K562 (cell line): ENCODE results near the gene VPREB1. TPM values are rescaled to one million over a fixed set of nuclear protein-coding genes. Genes with fewer than 3 reads are reported as not detected.

Experiments
- ATF3 ChIP-seq, 2 experiments: fragments of 450-650 bp in 1 of 2; sonication (generic) in 1 of 2; formaldehyde crosslinking in 1 of 2; IDR thresholded peaks in 1 of 2; conservative IDR thresholded peaks in 1 of 2; 2 replicates each; pipeline versions ENCODE4 v1.6.1 to v1.8.1; 2016 to 2023; ENCODE audit warnings: mild to moderate bottlenecking in 2 of 2, moderate library complexity in 2 of 2, inconsistent platforms in 1 of 2, missing genetic modification reagents in 1 of 2
- FOXA3 ChIP-seq, 2 experiments: fragments of 450-650 bp in 1 of 2; sonication (generic) in 1 of 2; formaldehyde crosslinking; IDR thresholded peaks in 1 of 2; conservative IDR thresholded peaks in 1 of 2; 2 replicates each; pipeline versions ENCODE4 v1.4.0 to v1.8.0; 2020 to 2022; ENCODE audit warnings: mild to moderate bottlenecking in 2 of 2, missing genetic modification reagents in 1 of 2
- HES1 ChIP-seq: fragments of 450-650 bp; IDR thresholded peaks from 2 replicates; pipeline ENCODE4 v1.6.1; 2016; ENCODE audit warnings: low read depth, mild to moderate bottlenecking, moderate library complexity
- HEY1 ChIP-seq: fragments of 250-450 bp; sonication (Bioruptor Pico); IDR thresholded peaks from 2 replicates; pipeline ENCODE4 v1.5.0; 2020; ENCODE audit warnings: mild to moderate bottlenecking, moderate library complexity, borderline replicate concordance
- HSF4 ChIP-seq: fragments of 250-450 bp; sonication (Bioruptor Pico); IDR thresholded peaks from 2 replicates; pipeline ENCODE4 v2.1.2; 2022; ENCODE audit warnings: mild to moderate bottlenecking, moderate library complexity, borderline replicate concordance
- IRF9 ChIP-seq: fragments of 450-650 bp; IDR thresholded peaks from 2 replicates; pipeline ENCODE4 v1.6.1; 2016; ENCODE audit warnings: missing biosample characterization, missing genetic modification characterization
- KDM4B ChIP-seq, 2 experiments: fragments of 450-650 bp in 1 of 2; sonication (generic) in 1 of 2; IDR thresholded peaks; 2 replicates each; pipeline ENCODE4 v1.6.1; 2016 to 2017; ENCODE audit warnings: borderline replicate concordance in 2 of 2, antibody characterized with exemption in 1 of 2, low read depth in 1 of 2, mild to moderate bottlenecking in 1 of 2
- LARP7 ChIP-seq: fragments of 450-650 bp; IDR thresholded peaks from 2 replicates; pipeline ENCODE4 v1.6.1; 2016
- MAFK ChIP-seq: IDR thresholded peaks from 2 replicates; pipeline ENCODE4 v1.6.1; 2011; ENCODE audit warnings: low read length, improper control_type of control experiment
- MBD2 ChIP-seq: sonication (generic); IDR thresholded peaks from 2 replicates; pipeline ENCODE4 v1.6.1; 2016; ENCODE audit warnings: low read depth, borderline replicate concordance
- NEUROD1 ChIP-seq: fragments of 150-350 bp; IDR thresholded peaks from 2 replicates; pipeline ENCODE4 v1.6.1; 2014; ENCODE audit warnings: borderline replicate concordance, low read length, low read depth; ENCODE audit not compliant: partially characterized antibody
- NR0B1 ChIP-seq: fragments of 450-650 bp; IDR thresholded peaks from one replicate; pipeline ENCODE4 v1.6.1; 2018; ENCODE audit warnings: mild to moderate bottlenecking, moderate library complexity; ENCODE audit not compliant: partially characterized antibody
- PCBP1 ChIP-seq: fragments of 200-400 bp; formaldehyde crosslinking; IDR thresholded peaks from 2 replicates; pipeline ENCODE4 v1.6.1; 2018; ENCODE audit warnings: mild to moderate bottlenecking, low read depth, low read length; ENCODE audit not compliant: poor library complexity, severe bottlenecking
- SAFB2 ChIP-seq: fragments of 200-400 bp; formaldehyde crosslinking; IDR thresholded peaks from 2 replicates; pipeline ENCODE4 v1.6.1; 2018; ENCODE audit warnings: borderline replicate concordance, low read length, low read depth, moderate library complexity; ENCODE audit not compliant: severe bottlenecking
- SMAD1 ChIP-seq: fragments of 150-350 bp; IDR thresholded peaks from 2 replicates; pipeline ENCODE4 v1.6.1; 2014; ENCODE audit warnings: low read length, low read depth; ENCODE audit not compliant: partially characterized antibody
- TAL1 ChIP-seq: fragments of 450-650 bp; IDR thresholded peaks from 2 replicates; pipeline ENCODE4 v1.6.1; 2016; ENCODE audit warnings: mild to moderate bottlenecking
- TCF7L2 ChIP-seq: fragments of 150-350 bp; IDR thresholded peaks from 2 replicates; pipeline ENCODE4 v1.6.1; 2016; ENCODE audit warnings: low read depth, mild to moderate bottlenecking, low read length, moderate library complexity
- ZBTB17 ChIP-seq: fragments of 450-650 bp; formaldehyde crosslinking; IDR thresholded peaks from 2 replicates; pipeline ENCODE4 v1.4.0; 2020; ENCODE audit warnings: mild to moderate bottlenecking
- ZBTB49 ChIP-seq: sonication (generic); formaldehyde crosslinking; IDR thresholded peaks from 2 replicates; pipeline ENCODE4 v1.8.0; 2022; ENCODE audit warnings: missing genetic modification reagents, mild to moderate bottlenecking, borderline replicate concordance
- ZC3H11A ChIP-seq: IDR thresholded peaks from 2 replicates; pipeline ENCODE4 v1.6.1; 2012; ENCODE audit warnings: low read depth, low read length, improper control_type of control experiment
- polyA plus RNA-seq, 8 experiments: library from polyadenylated mRNA; depleted of rRNA in 4 of 8; stranded (reverse) in 5 of 8; unstranded in 3 of 8; fragments of >200 nt; fragmentation: Nextera tagmentation in 2 of 8; fragmentation: Illumina TruSeq in 1 of 8; extraction: Ambion mirVana in 2 of 8; extraction: Trizol in 1 of 8; gene quantifications; 2 replicates each; pipeline versions ENCODE4 v1.2.1 to v1.2.3, GENCODE V29; 2011 to 2014; ENCODE audit warnings: inconsistent platforms in 1 of 8, missing spikeins in 1 of 8
- total RNA-seq, 7 experiments: library from RNA; depleted of rRNA in 6 of 7; stranded (reverse); fragments of >200 nt in 6 of 7; fragmentation: Illumina TruSeq in 2 of 7; extraction: Trizol in 2 of 7; gene quantifications; 2 replicates each; pipeline versions ENCODE4 v1.2.1 to v1.2.3, GENCODE V29; 2011 to 2021; ENCODE audit warnings: low replicate concordance in 1 of 7

Gene VPREB1
- total and polyA plus RNA-seq, 9 of the 15 experiments (the other 6 are each of a cell fraction or from before 2014, with no cell fraction given), result not detected

- TF ChIP-seq HEY1 (CRISPR knock-in tag) (no peak), ATF3 (IDR thresholded peaks at IDR 0.05) (no peak; the same call in 1 of the 2 replicates), ATF3 (CRISPR knock-in tag; conservative IDR thresholded peaks at IDR 0.05) (no peak; the same call in 1 of the 2 replicates), ZC3H11A (peak; percentile 89; the same call in 1 of the 2 replicates), NEUROD1 (peak; percentile 51), LARP7 (peak; percentile 79; the same call in 1 of the 2 replicates), FOXA3 (CRISPR knock-in tag; conservative IDR thresholded peaks at IDR 0.05 in 1 of 2, IDR thresholded peaks at IDR 0.05 in 1 of 2) (peak; percentile 12 to 80), HES1 (no peak; the same call in 1 of the 2 replicates), NR0B1 (no peak), SAFB2 (no peak), MAFK (peak; percentile 98), TCF7L2 (peak; percentile 52; the same call in 1 of the 2 replicates), PCBP1 (no peak), SMAD1 (peak; percentile 35), HSF4 (CRISPR knock-in tag) (no peak; the same call in 1 of the 2 replicates), ZBTB49 (CRISPR knock-in tag) (no peak), IRF9 (tag) (no peak), KDM4B (IDR thresholded peaks at IDR 0.05; ENCODE audit: borderline replicate concordance in 2 of 2, low read depth in 1 of 2) (peak in 1 of 2 experiments; percentile 53; a peak in 1 of 4 replicates), ZBTB17 (0 out of 2 replicates have a peak, but pooled peaks have one; percentile 16), TAL1 (peak; percentile 86), MBD2 (no peak)
Measured at GRCh38 chr22:22195265-22196017, 49.1 kb upstream of the VPREB1 start (continued).
